HG03442 (cell line): ENCODE data around the gene TANC1.

Source experiments
- ATAC-seq: cut with Tn5 transposase; IDR thresholded peaks from one replicate; pipeline ENCODE4 v1.9.1; 2021; ENCODE audit warnings: mild to moderate bottlenecking, moderate library complexity; ENCODE audit not compliant: unreplicated experiment

TANC1 gene

DNA sequence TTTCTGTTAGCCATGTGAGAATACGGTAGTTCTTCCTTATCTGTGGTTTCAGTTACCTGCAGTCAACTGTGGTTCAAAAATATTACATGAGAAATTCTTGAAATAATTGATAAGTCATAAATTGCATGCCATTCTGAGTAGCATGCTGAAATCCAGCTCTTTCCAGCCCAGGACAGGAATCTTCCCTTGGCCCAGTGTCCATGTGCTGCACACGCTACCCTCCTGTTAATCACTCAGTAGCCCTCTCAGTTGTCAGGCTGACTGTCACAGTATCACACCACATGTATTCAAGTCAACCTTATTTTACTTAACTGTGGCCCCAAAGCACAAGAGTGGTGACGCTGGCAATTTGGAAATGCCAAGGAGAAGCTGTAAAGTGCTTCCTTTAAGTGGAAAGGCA is 141.1 kb downstream of the TANC1 start:
- ATAC-seq, result no peak

- ATAC-seq, result no peak
Observed at GRCh38 chr2:159110784-159111183, 142.3 kb downstream of the TANC1 start.

- ATAC-seq, result no peak
Observed at GRCh38 chr2:159111346-159111927, 143.0 kb downstream of the TANC1 start.

- no peak for ATAC-seq
Observed at GRCh38 chr2:159114835-159115234, 146.4 kb downstream of the TANC1 start.

- no peak for ATAC-seq
Observed at GRCh38 chr2:159116922-159117321, 148.5 kb downstream of the TANC1 start.

GRCh38 chr2:159117658-159118057 is 149.2 kb downstream of the TANC1 start:
- no peak for ATAC-seq

DNA sequence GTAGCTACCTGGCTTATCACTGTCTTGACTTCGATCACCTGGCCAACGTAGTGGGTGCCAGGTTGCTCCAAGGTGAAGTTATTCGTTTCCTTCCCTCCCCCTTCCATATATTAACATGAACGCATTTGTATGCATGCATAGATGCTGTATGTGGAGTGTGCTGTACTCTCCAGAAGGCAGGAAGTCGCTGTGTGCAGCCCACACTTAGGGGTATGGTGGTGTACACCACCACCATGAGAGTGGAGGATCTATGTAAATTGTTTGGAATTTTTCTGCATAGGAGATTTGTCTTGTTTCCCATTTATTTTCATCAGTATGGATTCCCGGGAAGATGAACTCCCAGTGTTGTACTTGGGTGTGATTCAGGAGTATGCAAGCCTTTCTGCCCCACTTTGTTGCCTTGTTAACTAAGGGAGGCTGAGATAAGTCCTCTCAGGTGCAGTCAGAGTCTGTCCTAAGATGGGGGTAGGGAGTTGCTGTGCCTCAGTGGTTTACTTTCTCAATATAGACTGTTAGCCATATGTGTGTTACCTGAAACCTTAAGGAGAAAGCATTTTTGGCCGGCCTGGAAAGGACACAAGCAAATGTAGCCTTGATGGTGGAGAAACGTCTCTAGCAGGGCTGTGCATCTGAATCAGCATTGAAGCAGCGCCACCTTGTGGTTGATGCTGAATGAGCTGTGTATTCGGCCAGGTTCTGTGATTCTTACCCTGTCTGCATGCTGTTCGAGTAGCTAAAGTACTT is 149.8 kb downstream of the TANC1 start:
- peak; percentile 93 for ATAC-seq

DNA sequence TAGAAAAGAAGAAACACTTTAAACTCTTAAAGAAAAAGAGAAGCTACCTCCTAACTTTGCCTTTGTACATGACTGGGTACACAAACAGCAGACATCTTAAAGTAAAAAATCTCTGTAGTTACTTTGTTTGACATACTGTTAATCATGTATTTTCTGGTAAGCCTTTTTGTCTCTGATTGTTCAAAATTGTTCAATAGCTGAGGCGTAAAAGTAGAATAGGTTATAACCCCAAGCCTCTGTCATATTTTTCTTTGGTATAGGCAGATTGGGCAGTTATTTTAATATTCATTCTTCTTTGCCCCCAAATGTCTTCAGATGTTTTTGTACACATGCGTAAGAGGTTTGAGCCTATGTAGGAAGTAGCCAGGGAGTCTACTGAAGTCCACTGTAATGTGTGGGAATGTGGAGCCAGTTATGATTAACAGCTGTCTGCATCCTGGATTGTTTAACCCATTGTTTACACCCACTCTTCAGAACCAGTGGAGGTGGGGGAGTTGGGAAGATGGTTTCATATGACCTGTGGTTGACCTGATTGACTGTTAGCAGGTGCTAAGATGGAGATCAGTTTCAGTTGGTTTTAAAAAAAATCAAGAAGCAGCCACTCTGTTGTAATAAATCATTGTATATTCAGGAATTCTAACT is 150.5 kb downstream of the TANC1 start:
- ATAC-seq, result peak; percentile 9

DNA sequence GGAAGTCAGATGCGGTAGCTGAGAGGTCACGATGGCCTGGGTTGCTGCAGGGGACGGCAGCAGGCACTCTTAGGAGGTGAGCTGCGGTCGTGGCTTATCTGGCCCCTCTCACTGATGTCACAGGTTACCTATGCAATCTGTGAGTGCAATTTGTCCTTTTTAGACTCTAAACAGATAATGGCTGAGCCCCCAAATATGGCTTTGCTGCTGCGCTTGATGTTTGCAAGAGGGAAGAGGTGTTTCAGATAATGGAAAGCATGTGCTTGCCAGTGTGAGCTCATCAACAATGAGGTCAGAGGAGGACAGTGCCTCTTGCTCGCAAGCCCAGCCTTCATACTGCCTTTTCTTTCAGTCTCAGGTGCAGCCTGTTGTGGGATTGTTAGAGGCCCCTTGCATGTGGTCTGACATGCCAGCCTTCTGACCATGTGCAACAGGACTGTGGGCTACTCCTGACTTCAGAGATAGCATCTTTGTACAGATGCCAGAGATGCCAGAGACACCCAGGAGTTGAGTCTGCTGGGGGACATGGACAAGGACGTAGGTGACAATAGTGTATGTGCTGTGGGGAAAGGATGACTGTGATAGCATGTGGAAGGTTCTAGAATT is 151.3 kb downstream of the TANC1 start:
- no peak for ATAC-seq

DNA sequence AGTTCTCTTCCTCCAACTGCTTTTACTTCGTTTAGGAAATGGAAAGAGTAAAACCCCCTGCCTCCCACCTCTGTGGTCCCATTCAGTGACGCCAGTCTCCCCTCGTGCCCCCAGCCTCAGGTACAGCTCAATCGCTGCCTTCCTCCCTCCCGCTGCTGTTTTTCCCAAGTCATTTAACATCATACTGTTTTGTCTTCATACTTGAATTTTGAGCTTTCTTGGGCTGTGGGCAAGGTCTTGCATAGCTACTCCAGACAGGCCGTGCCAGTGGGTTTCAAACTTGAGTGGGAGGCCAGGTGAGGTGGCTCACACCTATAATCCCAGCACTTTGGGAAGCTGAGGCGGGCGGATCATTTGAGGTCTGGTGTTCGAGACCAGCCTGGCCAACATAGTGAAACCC is 155.3 kb downstream of the TANC1 start:
- ATAC-seq, result no peak

DNA sequence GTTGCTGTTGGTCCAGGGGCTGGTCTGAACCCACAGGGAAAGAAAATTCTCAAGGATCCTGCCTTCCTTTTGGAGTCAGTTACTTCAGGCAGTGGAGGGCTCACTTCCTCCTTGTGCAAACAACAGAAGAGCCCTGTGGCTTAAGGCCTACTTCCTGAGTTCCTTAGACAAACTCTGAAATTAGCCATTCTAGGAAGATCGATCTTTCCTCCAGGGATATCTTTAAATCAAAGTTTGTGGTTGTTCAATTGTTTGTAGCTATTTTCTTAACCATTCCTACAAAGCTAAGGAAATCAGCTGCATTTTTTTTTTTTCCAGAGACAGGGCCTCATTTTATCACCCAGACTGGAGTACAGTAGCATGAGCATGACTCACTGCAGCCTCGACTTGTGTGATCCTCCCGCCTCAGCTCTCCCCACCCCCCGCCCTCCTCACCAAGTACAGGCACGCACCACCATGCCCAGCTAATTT is 156.0 kb downstream of the TANC1 start:
- no peak for ATAC-seq

- no peak for ATAC-seq
Observed at GRCh38 chr2:159124931-159125467, 156.6 kb downstream of the TANC1 start.

- no peak for ATAC-seq
Observed at GRCh38 chr2:159125858-159126257, 157.4 kb downstream of the TANC1 start.

DNA sequence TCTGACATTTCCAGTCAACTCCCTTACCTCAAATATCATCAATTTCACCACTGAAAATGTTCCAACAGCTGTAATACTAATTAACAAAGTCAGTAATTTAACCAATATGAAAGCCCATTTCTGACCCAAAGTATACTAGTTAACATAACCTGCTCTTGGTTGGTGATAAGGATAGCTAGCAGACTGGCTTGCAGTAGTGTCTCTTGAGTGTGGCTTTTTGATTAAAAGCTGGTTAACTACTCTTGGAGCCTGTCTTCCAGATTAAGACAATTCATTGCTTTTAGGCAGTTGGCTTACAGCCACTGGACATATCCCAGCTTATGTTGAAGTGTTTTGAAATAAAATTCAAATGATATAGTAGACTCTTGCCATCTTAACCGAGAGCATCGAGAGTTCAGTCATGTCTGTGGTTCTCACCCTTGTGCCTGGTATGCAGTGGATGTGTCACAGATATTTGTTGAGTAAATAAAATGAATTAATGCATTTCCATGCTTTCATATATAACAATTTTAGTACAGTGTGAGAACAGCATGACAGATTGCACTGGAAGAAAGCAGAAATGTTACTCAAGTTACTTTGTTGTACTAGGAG is 158.1 kb downstream of the TANC1 start:
- ATAC-seq, result no peak

- no peak for ATAC-seq
Observed at GRCh38 chr2:159128191-159128590, 159.8 kb downstream of the TANC1 start.

GRCh38 chr2:159129269-159129668 is 160.8 kb downstream of the TANC1 start:
- ATAC-seq, result no peak

DNA sequence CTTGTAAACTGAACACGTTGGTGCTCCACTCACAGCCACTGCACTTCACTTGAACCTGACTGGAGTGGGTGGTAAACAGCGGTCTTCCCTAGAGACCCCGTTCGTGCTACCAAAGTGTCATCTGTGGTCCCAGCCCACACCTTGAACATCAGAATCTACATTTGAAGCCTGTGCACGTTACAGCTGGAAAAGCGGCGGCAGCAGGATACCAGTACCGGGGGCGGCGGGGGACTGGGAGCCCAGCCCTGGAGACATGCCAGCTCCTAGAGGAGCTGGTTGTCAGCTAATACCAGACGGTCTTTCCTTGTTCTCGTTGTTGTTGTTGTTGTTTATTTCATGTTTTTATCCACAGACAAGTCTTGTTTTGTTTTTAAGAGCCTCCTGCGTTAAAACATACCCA is 161.4 kb downstream of the TANC1 start:
- ATAC-seq, result no peak

- ATAC-seq, result no peak
Observed at GRCh38 chr2:159130302-159130701, 161.9 kb downstream of the TANC1 start.

DNA sequence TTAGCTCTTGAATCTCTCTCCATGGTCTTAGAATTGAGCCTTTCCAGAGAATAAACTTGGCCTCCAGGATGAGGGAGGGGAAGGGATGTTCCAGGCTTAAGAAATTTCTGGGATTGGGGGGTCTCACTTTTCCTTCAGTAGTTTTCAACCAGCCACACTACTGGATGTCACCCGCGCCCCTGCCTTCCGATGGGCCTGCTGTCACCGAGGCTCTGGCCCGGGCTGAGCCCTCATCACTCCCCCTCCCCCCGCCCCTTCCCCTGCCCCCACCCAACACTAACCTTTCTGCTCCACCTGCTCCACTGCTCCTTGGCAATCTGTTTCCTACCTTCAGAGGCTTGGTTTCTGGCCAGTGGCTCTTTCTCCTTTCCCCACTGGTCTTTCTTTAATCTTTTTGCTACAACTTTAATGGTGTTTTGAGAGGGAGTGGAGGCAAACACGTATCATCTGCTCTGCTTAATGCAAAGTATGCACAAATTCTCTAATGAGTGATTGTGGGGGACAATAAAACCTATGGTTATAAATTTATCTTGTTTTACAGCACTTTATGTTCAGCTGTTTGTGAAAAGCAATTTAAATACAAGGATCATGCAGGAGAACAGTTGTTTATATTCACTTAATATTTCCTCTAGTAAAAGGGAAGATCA is 162.9 kb downstream of the TANC1 start:
- no peak for ATAC-seq

- ATAC-seq, result no peak
Observed at GRCh38 chr2:159131914-159132281, 163.5 kb downstream of the TANC1 start.

- ATAC-seq, result no peak
Observed at GRCh38 chr2:159133797-159134196, 165.4 kb downstream of the TANC1 start.
